Stimulated activated CD4-positive, alpha-beta T cell treated with anti-CD3 and anti-CD28 coated beads, TNF-alpha, amount 100 ng/mL, for 48 hours (primary cell): Measurements from ENCODE around the gene CFAP210.
"Not testable (repeated sequence)": the region's sequence is repeated elsewhere in the genome, so short reads cannot be mapped to it uniquely, and the experiment has no call there.

Experiments used
- DNase-seq, 3 donors: peaks; one replicate each; pipeline ENCODE4 v3.0.0-alpha.2; 2020; ENCODE audit warnings: low read depth in 3 of 3

Gene CFAP210

GRCh38 chr2:169623235-169623634 lies 71.0 kb downstream of the CFAP210 start:
- DNase-seq: no peak

DNA sequence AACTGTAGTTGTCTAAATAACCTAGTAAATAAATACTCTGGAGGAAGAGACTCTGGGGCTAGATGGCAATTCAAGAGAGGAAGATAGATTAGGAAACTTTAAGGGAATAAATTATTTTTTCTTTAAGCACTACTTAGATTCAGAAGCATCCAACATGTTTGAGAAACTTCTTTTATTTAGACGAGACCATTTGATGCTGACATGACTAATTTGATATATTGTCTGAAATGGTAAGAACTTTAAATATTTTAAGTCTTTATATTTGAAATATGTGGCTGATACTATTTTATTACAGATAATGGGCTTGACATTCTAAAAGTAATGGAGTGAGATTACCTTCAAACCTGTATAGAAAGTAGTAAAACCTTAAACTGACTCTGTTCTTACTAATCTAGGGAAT lies 73.7 kb downstream of the CFAP210 start:
- no peak for DNase-seq

GRCh38 chr2:169619946-169620345 lies 74.3 kb downstream of the CFAP210 start:
- no peak for DNase-seq

DNA sequence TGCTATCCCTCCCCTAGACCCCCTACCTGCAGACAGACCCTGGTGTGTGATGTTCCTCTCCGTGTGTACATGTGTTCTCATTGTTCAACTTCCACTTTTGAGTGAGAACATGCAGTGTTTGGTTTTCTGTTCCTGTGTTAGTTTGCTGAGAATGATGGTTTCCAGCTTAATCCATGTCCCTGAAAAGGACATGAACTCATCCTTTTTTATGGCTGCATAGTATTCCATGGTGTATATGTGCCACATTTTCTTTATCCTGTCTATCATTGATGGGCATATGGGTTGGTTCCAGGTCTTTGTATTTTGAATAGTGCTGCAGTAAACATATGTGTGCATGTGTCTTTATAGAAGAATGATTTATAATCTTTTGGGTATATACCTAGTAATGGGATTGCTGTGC lies 78.2 kb downstream of the CFAP210 start:
- DNase-seq: not testable (repeated sequence)

- no peak for DNase-seq
Observed at GRCh38 chr2:169613876-169614275, 80.3 kb downstream of the CFAP210 start.

- DNase-seq: no peak
Observed at GRCh38 chr2:169609264-169609663, 84.9 kb downstream of the CFAP210 start.

GRCh38 chr2:169599568-169599967 lies 94.6 kb downstream of the CFAP210 start:
- DNase-seq: no peak

DNA sequence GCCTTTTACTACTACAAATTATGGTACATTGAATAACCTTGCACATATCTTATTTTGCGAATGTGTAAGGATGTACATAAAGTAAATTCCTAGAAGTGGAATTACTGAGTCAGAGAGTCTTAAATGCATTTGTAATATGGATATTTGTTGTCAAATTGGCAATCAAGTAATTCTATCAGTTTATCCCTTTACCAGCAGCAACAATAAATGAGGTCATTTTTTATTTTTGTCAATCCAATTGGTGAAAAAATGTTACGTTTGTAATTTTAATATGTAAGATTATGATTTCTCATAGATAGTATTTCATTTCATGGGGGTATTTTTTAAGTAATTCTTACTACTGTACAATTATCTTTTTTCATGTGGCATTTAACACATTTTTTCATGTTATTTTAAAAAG lies 95.2 kb downstream of the CFAP210 start:
- no peak for DNase-seq

- DNase-seq: not testable (repeated sequence)
Observed at GRCh38 chr2:169596546-169596945, 97.7 kb downstream of the CFAP210 start.
